ENCODE data around the gene UBE3C.

DNA sequence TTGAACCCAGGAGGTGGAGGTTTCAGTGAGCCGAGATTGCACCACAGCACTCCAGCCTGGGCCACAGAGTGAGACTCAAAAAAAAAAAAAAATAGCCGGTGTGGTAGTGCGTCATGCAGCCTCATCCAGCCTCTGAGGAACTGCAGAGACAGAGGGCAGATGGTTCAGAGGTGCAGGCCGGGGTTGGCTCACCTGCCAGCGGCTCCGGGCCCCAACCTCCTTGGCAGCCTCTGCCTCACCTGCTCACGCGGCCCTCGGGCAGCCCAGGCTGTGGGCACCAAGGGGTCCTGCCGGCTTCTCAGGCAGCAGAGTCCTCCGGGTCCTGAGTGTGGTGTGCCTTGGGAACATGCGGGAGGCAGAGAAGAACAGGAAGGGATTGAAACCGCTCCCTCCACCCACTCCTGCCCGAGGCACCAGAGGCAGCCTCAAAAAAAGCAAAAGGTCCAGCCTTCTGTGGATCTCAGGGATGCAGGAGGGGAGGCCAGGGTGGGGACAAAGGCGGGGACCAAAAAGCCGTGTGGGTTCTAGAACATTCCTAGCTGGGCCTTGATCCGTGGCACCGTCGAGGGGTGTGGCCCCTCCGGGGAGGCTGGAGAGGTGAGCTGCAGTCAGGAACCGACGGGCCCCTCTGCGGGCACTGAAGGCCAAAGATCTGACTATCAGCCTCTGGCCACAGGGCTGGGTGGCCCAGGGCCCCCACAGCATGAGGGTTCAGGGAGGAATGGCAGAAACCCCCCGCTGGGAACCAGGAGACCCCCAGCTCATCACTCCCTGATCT is 142.7 kb downstream of the UBE3C start:
- TF ChIP-seq, protein P1, sequence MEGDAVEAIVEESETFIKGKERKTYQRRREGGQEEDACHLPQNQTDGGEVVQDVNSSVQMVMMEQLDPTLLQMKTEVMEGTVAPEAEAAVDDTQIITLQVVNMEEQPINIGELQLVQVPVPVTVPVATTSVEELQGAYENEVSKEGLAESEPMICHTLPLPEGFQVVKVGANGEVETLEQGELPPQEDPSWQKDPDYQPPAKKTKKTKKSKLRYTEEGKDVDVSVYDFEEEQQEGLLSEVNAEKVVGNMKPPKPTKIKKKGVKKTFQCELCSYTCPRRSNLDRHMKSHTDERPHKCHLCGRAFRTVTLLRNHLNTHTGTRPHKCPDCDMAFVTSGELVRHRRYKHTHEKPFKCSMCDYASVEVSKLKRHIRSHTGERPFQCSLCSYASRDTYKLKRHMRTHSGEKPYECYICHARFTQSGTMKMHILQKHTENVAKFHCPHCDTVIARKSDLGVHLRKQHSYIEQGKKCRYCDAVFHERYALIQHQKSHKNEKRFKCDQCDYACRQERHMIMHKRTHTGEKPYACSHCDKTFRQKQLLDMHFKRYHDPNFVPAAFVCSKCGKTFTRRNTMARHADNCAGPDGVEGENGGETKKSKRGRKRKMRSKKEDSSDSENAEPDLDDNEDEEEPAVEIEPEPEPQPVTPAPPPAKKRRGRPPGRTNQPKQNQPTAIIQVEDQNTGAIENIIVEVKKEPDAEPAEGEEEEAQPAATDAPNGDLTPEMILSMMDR (IDR thresholded peaks at IDR 0.05) = no peak
- no peak for TF ChIP-seq POLR2A (IDR thresholded peaks at IDR 0.05)
